H9 (cell line): Measurements from ENCODE around the gene GALNT9. TPM values are rescaled to one million over a fixed set of nuclear protein-coding genes. Genes with fewer than 3 reads are reported as not detected.

Experiments
- DNase-seq: peaks from one replicate; pipeline ENCODE4 v3.0.0-alpha.2; 2017
- H2AFZ ChIP-seq: one replicate; pipeline ENCODE4 v1.6.1; 2013; ENCODE audit warnings: mild to moderate bottlenecking, low read length, control low read depth, moderate library complexity
- H2AK5ac ChIP-seq: 2 replicates; pipeline ENCODE4 v1.6.1; 2013; ENCODE audit warnings: low read length, control low read depth, mixed read lengths; ENCODE audit not compliant: insufficient read length
- H2BK120ac ChIP-seq: one replicate; pipeline ENCODE4 v1.6.1; 2013; ENCODE audit warnings: low read depth, mild to moderate bottlenecking, low read length, control low read depth, inconsistent platforms; ENCODE audit not compliant: poor library complexity, severe bottlenecking
- H2BK12ac ChIP-seq: 2 replicates; pipeline ENCODE4 v1.6.1; 2013; ENCODE audit warnings: low read length, control low read depth, mixed read lengths, low read depth; ENCODE audit not compliant: insufficient read length
- H2BK15ac ChIP-seq: 2 replicates; pipeline ENCODE4 v1.6.1; 2013; ENCODE audit warnings: low read depth, low read length, control low read depth
- H2BK20ac ChIP-seq: one replicate; pipeline ENCODE4 v1.6.1; 2013; ENCODE audit warnings: low read depth, mild to moderate bottlenecking, low read length, control low read depth, inconsistent platforms; ENCODE audit not compliant: poor library complexity, severe bottlenecking
- H2BK5ac ChIP-seq: 2 replicates; pipeline ENCODE4 v1.6.1; 2013; ENCODE audit warnings: low read length, control low read depth, mixed read lengths; ENCODE audit not compliant: insufficient read length
- H3K14ac ChIP-seq: 2 replicates; pipeline ENCODE4 v1.6.1; 2013; ENCODE audit warnings: low read length, control low read depth; ENCODE audit not compliant: insufficient read depth
- H3K18ac ChIP-seq: 2 replicates; pipeline ENCODE4 v1.6.1; 2013; ENCODE audit warnings: low read depth, mild to moderate bottlenecking, mixed read lengths, low read length, control low read depth; ENCODE audit not compliant: insufficient read length
- H3K23ac ChIP-seq: 2 replicates; pipeline ENCODE4 v1.6.1; 2013; ENCODE audit warnings: low read length, control low read depth, mixed read lengths, low read depth; ENCODE audit not compliant: insufficient read length
- H3K23me2 ChIP-seq: 2 replicates; pipeline ENCODE4 v1.6.1; 2013; ENCODE audit warnings: low read depth, mild to moderate bottlenecking, mixed read lengths, low read length, control low read depth; ENCODE audit not compliant: insufficient read length, poor library complexity, severe bottlenecking
- H3K27ac ChIP-seq: 2 replicates; pipeline ENCODE4 v1.5.1; 2013; ENCODE audit warnings: low read length, control low read depth, mixed read lengths, low read depth; ENCODE audit not compliant: insufficient read length
- H3K27me3 ChIP-seq: 2 replicates; pipeline ENCODE4 v1.6.1; 2013; ENCODE audit warnings: low read length, control low read depth, inconsistent platforms; ENCODE audit not compliant: insufficient read depth
- H3K4ac ChIP-seq: 2 replicates; pipeline ENCODE4 v1.6.1; 2013; ENCODE audit warnings: low read depth, mild to moderate bottlenecking, control low read depth, inconsistent platforms, low read length, moderate library complexity
- H3K4me1 ChIP-seq: 2 replicates; pipeline ENCODE4 v1.6.1; 2013; ENCODE audit warnings: low read length, control low read depth, inconsistent platforms; ENCODE audit not compliant: insufficient read depth
- H3K4me2 ChIP-seq: 2 replicates; pipeline ENCODE4 v1.6.1; 2013; ENCODE audit warnings: low read length, control low read depth, mixed read lengths; ENCODE audit not compliant: insufficient read length, insufficient read depth
- H3K56ac ChIP-seq: 2 replicates; pipeline ENCODE4 v1.6.1; 2013; ENCODE audit warnings: low read depth, mild to moderate bottlenecking, mixed read lengths, low read length, control low read depth; ENCODE audit not compliant: insufficient read length
- H3K79me1 ChIP-seq: 2 replicates; pipeline ENCODE4 v1.6.1; 2013; ENCODE audit warnings: low read depth, mild to moderate bottlenecking, moderate library complexity, low read length, control low read depth, inconsistent platforms; ENCODE audit not compliant: insufficient read depth, poor library complexity, severe bottlenecking
- H3K79me2 ChIP-seq: 2 replicates; pipeline ENCODE4 v1.6.1; 2013; ENCODE audit warnings: low read length, control low read depth, inconsistent platforms; ENCODE audit not compliant: insufficient read depth
- H3K9ac ChIP-seq: 2 replicates; pipeline ENCODE4 v1.6.1; 2013; ENCODE audit warnings: low read length, control low read depth, mixed read lengths; ENCODE audit not compliant: insufficient read length; ENCODE audit errors: extremely low read depth
- H3K9me3 ChIP-seq: one replicate; pipeline ENCODE4 v1.6.1; 2013; ENCODE audit warnings: low read depth, low read length, inconsistent platforms; ENCODE audit not compliant: control insufficient read depth
- H3T11ph ChIP-seq: one replicate; pipeline ENCODE4 v1.6.1; 2013; ENCODE audit warnings: mild to moderate bottlenecking, low read length, control low read depth, inconsistent platforms
- H4K20me1 ChIP-seq: one replicate; pipeline ENCODE4 v1.6.1; 2013; ENCODE audit not compliant: control insufficient read depth, insufficient read length, insufficient read depth
- H4K5ac ChIP-seq: 2 replicates; pipeline ENCODE4 v1.6.1; 2013; ENCODE audit warnings: low read depth, mild to moderate bottlenecking, mixed read lengths, low read length, control low read depth; ENCODE audit not compliant: insufficient read length
- H4K8ac ChIP-seq: replicated peaks from 2 replicates; pipeline ENCODE4 v1.6.1; 2013; ENCODE audit warnings: low read length, control low read depth, mixed read lengths, low read depth; ENCODE audit not compliant: insufficient read length
- H4K91ac ChIP-seq: 2 replicates; pipeline ENCODE4 v1.6.1; 2013; ENCODE audit warnings: low read depth, mild to moderate bottlenecking, moderate library complexity, mixed read lengths, low read length, control low read depth; ENCODE audit not compliant: insufficient read length
- H3K27ac Mint-ChIP-seq, 3 experiments: 2 replicates in 2 of 3; 3 replicates in 1 of 3; pipeline ENCODE4 v1.8.0; 2020 to 2021; ENCODE audit warnings: mixed read lengths in 3 of 3, mild to moderate bottlenecking in 1 of 3, moderate library complexity in 1 of 3
- H3K27me3 Mint-ChIP-seq: 2 replicates; pipeline ENCODE4 v1.8.0; 2021; ENCODE audit warnings: low read depth, mild to moderate bottlenecking, moderate library complexity, mixed read lengths
- H3K36me3 Mint-ChIP-seq, 3 experiments: 2 replicates in 2 of 3; 3 replicates in 1 of 3; pipeline ENCODE4 v1.8.0; 2020 to 2021; ENCODE audit warnings: low read depth in 3 of 3, mixed read lengths in 3 of 3; ENCODE audit not compliant: insufficient read depth in 1 of 3
- H3K4me1 Mint-ChIP-seq, 2 experiments: 2 replicates each; pipeline ENCODE4 v1.8.0; 2020; ENCODE audit warnings: mixed read lengths in 2 of 2
- H3K4me3 Mint-ChIP-seq, 2 experiments: 2 replicates in 1 of 2; 3 replicates in 1 of 2; pipeline ENCODE4 v1.8.0; 2020 to 2021; ENCODE audit warnings: mild to moderate bottlenecking in 2 of 2, mixed read lengths in 2 of 2, moderate library complexity in 1 of 2
- H3K9me3 Mint-ChIP-seq, 2 experiments: 2 replicates in 1 of 2; 3 replicates in 1 of 2; pipeline ENCODE4 v1.8.0; 2020; ENCODE audit warnings: mild to moderate bottlenecking in 2 of 2, mixed read lengths in 2 of 2, moderate library complexity in 1 of 2
- CTCF ChIP-seq: fragments of 200-600 bp; sonication (generic); conservative IDR thresholded peaks from 3 replicates; pipeline ENCODE4 v1.8.0; 2021; ENCODE audit warnings: antibody characterized with exemption, mild to moderate bottlenecking
- WGBS: extraction: QIAGEN DNeasy Blood & Tissue Kit; methylation state at CpG from one replicate; pipeline ENCODE4 v1.1.7; 2013; ENCODE audit warnings: missing lambda C conversion rate, low lambda C conversion rate, mixed read lengths; ENCODE audit not compliant: insufficient read length; ENCODE audit errors: extremely low coverage; 5-methylcytosine and 5-hydroxymethylcytosine counted together
- total RNA-seq: library from RNA; stranded (reverse); gene quantifications from 2 replicates; pipeline ENCODE4 v1.2.1, GENCODE V29; 2021

The GALNT9 gene
- total RNA-seq, 1 experiment from 2014 or later: 0.35 TPM

GRCh38 chr12:132351751-132352495, 22.5 kb upstream of the GALNT9 start:
- no peak overlapping the region for H3K14ac ChIP-seq
- H2BK15ac ChIP-seq: no peak overlapping the region
- no peaks in the 10 kb centered on the region for H3K79me2 ChIP-seq
- Mint-ChIP-seq H3K36me3 (no peaks in the 10 kb centered on the region), H3K9me3 (0 out of 5 replicates have a peak, but pooled peaks cover 0 to 2% of the 10 kb centered on the region in 2 experiments), H3K27me3 (peaks cover 54% of the 10 kb centered on the region), H3K4me1 (peaks cover 12 to 15% of the 10 kb centered on the region in 2 experiments), H3K4me3 (no peak overlapping the region), H3K27ac (no peak overlapping the region)
- H3K9ac ChIP-seq: no peak overlapping the region
- no peaks in the 10 kb centered on the region for H3K23me2 ChIP-seq
- no peak overlapping the region for H3K27ac ChIP-seq
- WGBS: no CpG with 5 or more reads among the region's 24 CpGs
- H2BK20ac ChIP-seq: no peak overlapping the region
- DNase-seq: no peak
- H3T11ph ChIP-seq: no peak overlapping the region
- no peaks in the 10 kb centered on the region for H3K79me1 ChIP-seq
- no peaks in the 10 kb centered on the region for H3K9me3 ChIP-seq
- H3K4me2 ChIP-seq: no peak overlapping the region
- H4K20me1 ChIP-seq: no peaks in the 10 kb centered on the region
- H3K4me1 ChIP-seq: no peaks in the 10 kb centered on the region; the same call in 1 of the 2 replicates
- H2BK12ac ChIP-seq: no peak overlapping the region
- no peak overlapping the region for H2BK5ac ChIP-seq
- H2AFZ ChIP-seq: no peak overlapping the region
- H3K23ac ChIP-seq: no peak overlapping the region
- no peak overlapping the region for H3K56ac ChIP-seq
- H3K4ac ChIP-seq: no peak overlapping the region
- no peak overlapping the region for H3K18ac ChIP-seq
- no peak for TF ChIP-seq CTCF
- H2AK5ac ChIP-seq: no peak overlapping the region
- H2BK120ac ChIP-seq: no peak overlapping the region
- H3K27me3 ChIP-seq: peaks cover 2% of the 10 kb centered on the region; the same call in 1 of the 2 replicates
- H4K5ac ChIP-seq: no peak overlapping the region
- no peak overlapping the region for H4K91ac ChIP-seq
- no peak overlapping the region for H4K8ac ChIP-seq
